ENCODE data around the gene TRIM23.
A peak's percentile ranks its signal among the peaks of the same experiment; 100 is the strongest.
"Not testable (repeated sequence)": the region's sequence is repeated elsewhere in the genome, so short reads cannot be mapped to it uniquely, and the experiment has no call there.

TRIM23 gene

DNA sequence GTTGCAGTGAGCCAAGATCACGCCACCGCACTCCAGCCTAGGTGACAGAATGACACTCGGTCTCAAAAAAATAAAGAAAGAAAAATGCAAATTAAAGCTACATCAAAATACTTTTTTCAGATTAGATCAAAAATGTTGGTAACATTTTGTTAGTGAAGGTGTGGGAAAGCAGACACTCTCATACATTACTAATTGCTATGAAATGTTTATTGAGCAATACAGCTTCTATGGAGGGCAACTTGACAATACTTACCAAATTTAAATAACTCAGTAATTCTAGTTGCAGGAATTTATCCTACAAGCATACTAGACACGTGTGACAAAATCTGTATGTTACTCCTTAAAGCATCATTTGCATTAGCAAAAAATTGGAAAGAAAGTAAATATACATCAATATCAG, 4.1 kb downstream of the TRIM23 start:
- ATAC-seq, result no peak
- no peak overlapping the region for H3K27ac Mint-ChIP-seq
- no peaks in the 10 kb centered on the region for H3K27me3 Mint-ChIP-seq
- H3K4me3 Mint-ChIP-seq, result no peak overlapping the region
- H3K36me3 Mint-ChIP-seq (ENCODE audit: low read depth), result peaks cover 6% of the 10 kb centered on the region
- H3K4me1 Mint-ChIP-seq, result peaks cover 32% of the 10 kb centered on the region
- H3K9me3 Mint-ChIP-seq, result no peaks in the 10 kb centered on the region
- no peak for DNase-seq

DNA sequence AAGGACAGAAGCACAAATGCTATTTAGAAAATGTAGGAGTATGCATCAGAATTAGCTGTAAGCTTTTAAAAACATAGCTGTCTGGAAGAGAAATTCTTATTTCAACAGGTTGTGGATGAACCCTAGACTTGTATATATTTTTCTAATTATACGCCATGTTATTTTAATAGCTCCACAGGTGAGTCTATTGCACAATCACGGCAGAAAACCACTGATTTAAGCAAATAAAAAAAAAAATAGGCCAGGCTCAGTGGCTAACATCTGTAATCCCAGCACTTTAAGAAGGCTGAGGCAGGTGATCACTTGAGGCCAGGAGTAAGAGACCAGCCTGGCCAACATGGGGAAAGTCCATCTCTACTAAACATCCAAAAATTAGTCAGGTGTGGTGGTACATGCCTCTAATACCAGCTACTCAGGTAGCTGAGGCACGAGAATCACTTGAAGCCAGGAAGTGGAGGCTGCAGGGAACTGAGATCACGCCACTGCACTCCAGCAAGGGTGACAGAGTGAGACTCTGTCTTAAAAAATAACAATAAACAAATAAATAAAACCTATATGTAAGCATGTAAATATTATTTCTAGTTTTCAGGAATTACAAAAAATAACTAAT, 11.7 kb downstream of the TRIM23 start:
- Mint-ChIP-seq H3K9me3 (no peaks in the 10 kb centered on the region), H3K27me3 (no peaks in the 10 kb centered on the region), H3K27ac (no peak overlapping the region), H3K36me3 (ENCODE audit: low read depth) (peaks cover 41% of the 10 kb centered on the region), H3K4me3 (no peak overlapping the region), H3K4me1 (no peaks in the 10 kb centered on the region)
- no peak for DNase-seq
- no peak for ATAC-seq

DNA sequence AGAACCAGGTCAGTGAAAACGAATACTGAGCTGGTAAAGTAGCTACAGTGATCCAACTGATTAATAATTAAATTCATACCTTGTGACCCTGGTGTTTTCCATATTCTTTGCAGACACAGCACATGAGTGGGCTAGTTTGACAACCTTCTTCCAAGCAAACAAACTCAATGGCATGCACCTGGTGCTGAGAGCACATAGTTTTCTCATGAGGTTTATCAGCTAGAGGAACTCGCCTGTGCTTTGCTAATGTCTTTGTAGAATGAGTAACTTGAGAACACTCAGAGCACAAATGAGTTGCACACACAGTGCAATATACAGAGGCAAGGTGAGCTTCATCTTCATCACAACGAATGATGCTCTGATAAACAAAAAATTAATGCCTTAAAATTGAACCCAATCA, 12.6 kb downstream of the TRIM23 start:
- H3K27ac Mint-ChIP-seq, result no peak overlapping the region
- peaks cover 44% of the 10 kb centered on the region for H3K36me3 Mint-ChIP-seq (ENCODE audit: low read depth)

DNA sequence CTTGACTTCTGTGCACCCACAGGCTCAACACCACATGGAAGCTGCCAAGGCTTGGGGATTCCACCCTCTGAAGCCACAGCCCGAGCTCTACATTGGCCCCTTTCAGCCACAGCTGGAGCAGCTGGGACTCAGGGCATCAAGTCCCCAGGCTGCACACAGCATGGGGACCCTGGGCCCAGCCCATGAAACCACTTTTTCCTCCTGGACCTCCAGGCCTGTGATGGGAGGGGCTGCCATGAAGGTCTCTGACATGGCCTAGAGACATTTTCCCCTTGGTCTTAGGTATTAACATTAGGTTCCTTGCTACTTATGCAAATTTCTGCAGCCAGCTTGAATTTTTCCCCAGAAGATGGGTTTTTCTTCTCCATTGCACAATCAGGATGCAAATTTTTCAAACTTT, 22.4 kb downstream of the TRIM23 start:
- not testable (repeated sequence) for H3K27me3 Mint-ChIP-seq

More for the DNA sequence above, 12.6 kb downstream of the TRIM23 start:
- ATAC-seq (no peak), DNase-seq (no peak)
- Mint-ChIP-seq H3K9me3 (no peaks in the 10 kb centered on the region), H3K27me3 (no peaks in the 10 kb centered on the region), H3K4me1 (no peaks in the 10 kb centered on the region), H3K4me3 (no peak overlapping the region)

DNA sequence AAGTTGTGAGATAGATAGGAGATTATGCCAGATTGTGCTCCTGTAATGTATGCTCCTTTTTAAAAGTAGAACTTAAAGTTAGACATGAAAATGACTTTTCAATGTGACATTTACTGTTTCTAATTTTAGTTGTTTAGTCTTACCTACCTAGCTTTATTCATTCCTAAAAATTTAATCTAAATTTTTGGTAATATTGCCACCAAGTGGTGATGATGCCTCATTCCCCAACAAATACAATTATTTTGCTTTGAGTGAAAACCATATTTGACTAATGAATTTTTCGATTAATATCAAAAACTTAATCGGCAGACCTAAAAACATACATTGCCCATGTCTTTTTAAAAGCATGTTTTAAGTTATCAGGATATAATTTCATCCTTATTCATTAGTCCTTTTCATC, 35.4 kb downstream of the TRIM23 start:
- H3K27me3 Mint-ChIP-seq, result no peaks in the 10 kb centered on the region
- peaks cover 18% of the 10 kb centered on the region for H3K36me3 Mint-ChIP-seq (ENCODE audit: low read depth)

More for the DNA sequence above, 22.4 kb downstream of the TRIM23 start:
- not testable (repeated sequence) for ATAC-seq, H3K4me3 Mint-ChIP-seq, H3K4me1 Mint-ChIP-seq, H3K27ac Mint-ChIP-seq, DNase-seq
- Mint-ChIP-seq H3K36me3 (ENCODE audit: low read depth) (peaks cover 63% of the 10 kb centered on the region), H3K9me3 (peaks cover 12% of the 10 kb centered on the region)

DNA sequence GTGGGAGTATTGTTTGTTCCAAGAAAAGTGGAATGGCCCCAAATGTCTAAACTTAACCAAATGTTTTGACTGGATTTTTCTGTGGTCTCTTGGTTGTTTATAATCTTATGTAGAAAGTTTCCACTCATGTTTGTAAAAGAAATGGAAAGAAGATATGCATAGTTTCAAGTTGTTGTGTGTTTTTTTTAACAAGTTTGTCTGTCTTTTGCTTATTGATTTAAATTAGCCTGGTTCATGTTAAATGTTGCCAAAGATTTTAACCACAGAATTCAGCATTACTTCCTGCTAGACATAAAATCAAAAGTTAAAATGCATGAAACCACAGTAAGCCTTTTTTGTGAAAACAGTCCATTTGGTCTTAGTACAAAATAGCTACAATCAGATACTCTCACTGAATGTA, 47.0 kb downstream of the TRIM23 start:
- peaks cover 7% of the 10 kb centered on the region for H3K4me1 Mint-ChIP-seq
- DNase-seq, result no peak
- peaks cover 30% of the 10 kb centered on the region for H3K36me3 Mint-ChIP-seq (ENCODE audit: low read depth)
- H3K9me3 Mint-ChIP-seq, result no peaks in the 10 kb centered on the region
- H3K4me3 Mint-ChIP-seq, result no peak overlapping the region
- no peak for ATAC-seq
- H3K27me3 Mint-ChIP-seq, result no peaks in the 10 kb centered on the region
- H3K27ac Mint-ChIP-seq, result peak overlapping the region; percentile 28

More for the DNA sequence above, 35.4 kb downstream of the TRIM23 start:
- DNase-seq (no peak), ATAC-seq (no peak)
- Mint-ChIP-seq H3K9me3 (no peaks in the 10 kb centered on the region), H3K27ac (no peak overlapping the region), H3K4me1 (no peaks in the 10 kb centered on the region), H3K4me3 (no peak overlapping the region)

DNA sequence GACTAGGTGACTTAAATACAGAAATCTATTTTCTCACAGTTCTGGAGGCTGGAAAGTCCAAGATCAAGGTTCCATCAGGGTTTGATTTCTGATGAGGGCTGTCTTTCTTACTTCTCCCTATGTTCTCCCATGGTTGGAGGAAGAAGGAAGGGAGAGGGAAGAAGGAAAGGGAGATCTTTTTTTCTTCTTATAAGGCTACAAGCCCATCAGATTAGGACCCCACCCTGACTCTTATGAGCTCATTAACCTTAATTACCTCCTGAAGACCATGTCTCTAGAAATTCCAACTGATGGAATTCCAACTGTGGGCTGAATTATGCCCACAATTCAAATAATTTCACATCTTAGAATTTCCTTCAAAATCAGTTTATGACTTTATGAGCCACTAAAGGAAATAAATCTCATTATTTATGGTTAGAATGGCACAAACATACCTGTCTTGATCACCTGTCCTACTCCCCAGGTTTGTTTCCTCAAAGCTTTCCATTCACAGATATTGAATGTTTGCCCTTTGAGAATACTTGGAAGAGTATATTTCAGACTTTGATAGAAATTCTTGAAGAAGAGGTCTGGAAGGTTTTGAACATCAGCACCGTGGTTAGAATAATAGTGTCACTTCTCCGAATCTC, 53.4 kb downstream of the TRIM23 start:
- Mint-ChIP-seq H3K36me3 (ENCODE audit: low read depth) (peaks cover 20% of the 10 kb centered on the region), H3K27ac (no peak overlapping the region), H3K4me1 (peaks cover 22% of the 10 kb centered on the region), H3K27me3 (no peaks in the 10 kb centered on the region), H3K4me3 (no peak overlapping the region), H3K9me3 (no peaks in the 10 kb centered on the region)
- no peak for ATAC-seq
- no peak for DNase-seq

DNA sequence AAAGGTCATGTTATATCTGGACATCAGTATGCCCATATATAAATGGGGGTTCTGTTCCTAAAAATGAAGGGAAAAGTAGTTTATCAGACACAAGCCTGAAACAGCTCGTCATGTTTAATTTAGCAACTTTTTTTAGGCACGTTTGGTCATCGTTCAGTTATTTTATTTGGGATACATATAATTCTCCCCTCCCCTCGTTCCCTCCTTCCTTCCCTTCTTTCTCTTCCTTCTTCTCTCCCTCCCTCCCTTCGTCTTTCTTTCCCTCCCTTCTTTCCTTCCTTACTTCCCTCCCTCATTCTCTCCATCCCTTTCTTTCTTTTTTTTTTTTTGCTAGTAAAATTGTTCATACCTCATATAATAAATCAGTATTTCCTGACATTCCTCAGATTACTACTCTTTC, 57.6 kb downstream of the TRIM23 start:
- ATAC-seq (no peak), DNase-seq (no peak)
- H3K4me3 Mint-ChIP-seq, result peak overlapping the region; percentile 27
- H3K27me3 Mint-ChIP-seq, result no peaks in the 10 kb centered on the region
- H3K27ac Mint-ChIP-seq, result peak overlapping the region; percentile 79
- peaks cover 20% of the 10 kb centered on the region for H3K36me3 Mint-ChIP-seq (ENCODE audit: low read depth)
- peaks cover 55% of the 10 kb centered on the region for H3K4me1 Mint-ChIP-seq
- no peaks in the 10 kb centered on the region for H3K9me3 Mint-ChIP-seq

DNA sequence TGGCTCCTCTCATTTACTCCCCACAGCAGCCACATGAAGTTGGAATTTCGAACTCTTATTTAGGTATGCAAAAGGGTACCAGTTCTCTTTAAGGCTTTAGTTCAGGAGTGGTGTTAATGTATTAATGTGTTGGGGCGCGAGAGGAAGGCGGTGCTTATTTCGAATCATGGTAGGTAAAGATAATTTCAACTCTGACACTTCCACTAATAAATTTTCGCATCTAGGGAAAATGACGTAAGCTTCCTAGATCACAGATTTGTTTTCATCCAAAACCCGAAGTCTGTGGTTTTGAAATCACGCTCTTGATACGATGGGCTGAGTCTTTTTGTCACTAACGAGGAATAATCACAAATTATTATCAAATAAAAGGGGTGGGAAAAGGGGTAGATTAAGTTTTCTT, 60.4 kb downstream of the TRIM23 start:
- peaks cover 60% of the 10 kb centered on the region for H3K4me1 Mint-ChIP-seq
- peaks cover 33% of the 10 kb centered on the region for H3K36me3 Mint-ChIP-seq (ENCODE audit: low read depth)
- DNase-seq, result no peak
- H3K9me3 Mint-ChIP-seq, result no peaks in the 10 kb centered on the region
- H3K27me3 Mint-ChIP-seq, result no peaks in the 10 kb centered on the region
- ATAC-seq, result no peak
- peak overlapping the region; percentile 100 for H3K4me3 Mint-ChIP-seq
- H3K27ac Mint-ChIP-seq, result peak overlapping the region; percentile 100

DNA sequence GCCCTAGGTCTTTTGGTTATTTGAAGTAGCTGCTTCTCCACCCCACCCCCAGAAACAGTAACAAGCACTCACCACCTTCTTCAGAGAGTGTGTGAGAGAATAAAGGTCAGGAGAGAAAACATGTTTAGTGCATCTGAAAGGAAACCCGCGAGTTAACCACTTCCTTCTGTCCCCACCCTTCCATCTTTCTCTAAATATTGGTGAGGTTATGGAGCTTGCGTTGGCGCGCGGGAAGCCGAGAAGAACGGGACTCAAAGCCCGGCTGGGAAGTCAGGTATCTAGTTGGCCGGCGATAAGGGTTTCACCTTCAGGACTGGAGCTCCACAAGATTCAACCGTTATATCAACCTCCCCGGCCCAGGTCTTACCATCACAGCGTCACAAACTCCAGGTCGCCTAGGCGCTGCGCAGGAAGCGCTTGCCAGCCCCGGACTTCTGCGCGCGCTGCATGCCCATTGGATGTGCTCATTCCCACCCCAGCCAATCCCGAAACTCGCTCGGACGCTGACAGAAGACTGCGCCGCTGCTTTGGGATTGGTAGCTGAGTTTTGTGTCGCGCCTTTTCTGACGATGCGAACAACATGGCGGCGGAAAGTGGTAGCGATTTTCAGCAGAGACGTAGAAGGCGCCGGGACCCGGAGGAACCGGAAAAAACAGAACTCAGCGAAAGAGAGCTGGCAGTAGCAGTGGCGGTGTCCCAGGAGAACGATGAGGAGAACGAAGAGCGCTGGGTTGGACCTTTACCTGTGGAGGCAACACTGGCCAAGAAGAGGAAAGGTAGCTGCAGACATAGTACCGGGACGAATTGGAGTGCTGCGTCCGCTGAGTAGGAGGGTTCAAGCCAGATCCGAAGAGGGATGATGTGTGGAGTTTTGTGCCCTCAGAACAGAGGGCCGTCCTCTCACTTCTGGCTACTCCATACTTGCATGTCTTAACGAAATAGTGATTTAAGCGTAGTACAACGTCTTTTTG, 61.1 kb downstream of the TRIM23 start, which contains the start of the genes CENPK and PPWD1:
Gene CENPK (minus strand): TSS at position 438 of the 971 bp plus-strand sequence. CDS start 8,261 bp downstream, outside the sequence.
Gene PPWD1 (plus strand): TSS at position 566 of the 971 bp plus-strand sequence. CDS start 15 bp downstream, at position 581.
- H3K27me3 Mint-ChIP-seq, result no peaks in the 10 kb centered on the region
- peaks cover 57% of the 10 kb centered on the region for H3K4me1 Mint-ChIP-seq
- H3K36me3 Mint-ChIP-seq (ENCODE audit: low read depth), result peaks cover 40% of the 10 kb centered on the region
- H3K27ac Mint-ChIP-seq, result peak within 1 kb of the TSS; percentile 100
- H3K9me3 Mint-ChIP-seq, result no peaks in the 10 kb centered on the region
- DNase-seq, result peak; percentile 93
- peak; percentile 99 for ATAC-seq
- peak within 1 kb of the TSS; percentile 100 for H3K4me3 Mint-ChIP-seq

DNA sequence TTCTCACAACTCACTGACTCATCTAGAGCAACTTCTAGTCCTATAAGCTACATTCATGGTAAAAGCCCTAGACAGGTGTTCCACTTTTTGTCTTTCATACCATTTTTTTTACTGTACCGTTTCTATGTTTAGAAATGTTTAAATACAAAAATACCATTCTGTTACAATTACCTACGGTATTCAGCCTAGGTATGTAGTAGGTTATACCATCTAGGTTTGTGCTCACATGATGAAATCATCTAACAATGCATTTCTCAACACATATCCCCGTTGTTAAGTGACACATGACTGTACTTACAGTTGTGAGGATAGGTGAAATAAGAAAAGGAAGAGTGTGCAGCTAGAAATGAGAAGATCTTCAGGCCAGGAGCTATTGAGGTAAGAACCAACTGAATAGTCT, 67.4 kb downstream of the TRIM23 start:
- DNase-seq (no peak), ATAC-seq (no peak)
- H3K27ac Mint-ChIP-seq, result no peak overlapping the region
- peaks cover 8% of the 10 kb centered on the region for H3K4me1 Mint-ChIP-seq
- no peak overlapping the region for H3K4me3 Mint-ChIP-seq
- H3K36me3 Mint-ChIP-seq (ENCODE audit: low read depth), result peaks cover 51% of the 10 kb centered on the region
- no peaks in the 10 kb centered on the region for H3K9me3 Mint-ChIP-seq
- H3K27me3 Mint-ChIP-seq, result no peaks in the 10 kb centered on the region

DNA sequence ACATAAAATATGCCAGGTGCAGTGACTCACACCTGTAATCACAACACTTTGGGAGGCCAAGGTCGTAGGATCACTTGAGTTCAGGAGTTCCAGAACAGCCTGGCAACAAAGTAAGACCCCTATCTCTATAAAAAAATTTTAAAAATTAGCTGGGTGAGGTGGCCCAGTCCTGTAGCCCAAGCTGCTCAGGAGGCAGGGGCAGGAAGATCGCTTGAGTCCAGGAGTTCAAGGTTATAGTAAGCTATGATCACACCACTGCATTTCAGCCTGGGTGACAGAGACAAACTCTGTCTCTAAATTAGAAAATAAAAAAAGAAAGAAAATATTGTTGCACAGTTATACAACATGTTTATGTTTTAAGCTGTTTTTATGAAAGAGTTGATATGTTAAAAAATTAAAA, 68.0 kb downstream of the TRIM23 start:
- Mint-ChIP-seq H3K27me3 (no peaks in the 10 kb centered on the region), H3K27ac (no peak overlapping the region), H3K4me1 (peaks cover 4% of the 10 kb centered on the region), H3K4me3 (no peak overlapping the region), H3K9me3 (no peaks in the 10 kb centered on the region), H3K36me3 (ENCODE audit: low read depth) (peaks cover 51% of the 10 kb centered on the region)
- DNase-seq, result no peak
- ATAC-seq, result no peak

DNA sequence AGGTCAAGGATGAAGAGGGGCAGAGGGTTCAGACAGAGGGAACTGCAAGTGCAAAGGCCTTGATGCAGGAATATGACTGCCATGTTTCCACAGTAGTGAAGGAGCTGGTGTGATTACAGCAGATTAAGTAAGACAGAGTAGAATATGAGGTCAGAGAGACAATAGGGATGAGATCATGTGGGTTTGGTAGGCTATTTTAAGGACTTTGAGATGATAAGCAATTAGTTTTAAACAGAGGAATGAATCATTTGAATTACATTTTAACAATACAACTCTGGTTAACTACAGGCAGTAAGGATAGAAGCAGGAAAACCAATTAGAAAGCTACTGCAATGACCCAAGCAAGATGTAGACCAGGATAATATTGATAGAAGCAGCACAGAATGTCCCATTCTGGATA, 68.8 kb downstream of the TRIM23 start:
- Mint-ChIP-seq H3K4me3 (no peak overlapping the region), H3K27ac (no peak overlapping the region), H3K27me3 (no peaks in the 10 kb centered on the region), H3K36me3 (ENCODE audit: low read depth) (peaks cover 51% of the 10 kb centered on the region), H3K4me1 (peaks cover 1% of the 10 kb centered on the region), H3K9me3 (no peaks in the 10 kb centered on the region)
- DNase-seq (no peak), ATAC-seq (no peak)

DNA sequence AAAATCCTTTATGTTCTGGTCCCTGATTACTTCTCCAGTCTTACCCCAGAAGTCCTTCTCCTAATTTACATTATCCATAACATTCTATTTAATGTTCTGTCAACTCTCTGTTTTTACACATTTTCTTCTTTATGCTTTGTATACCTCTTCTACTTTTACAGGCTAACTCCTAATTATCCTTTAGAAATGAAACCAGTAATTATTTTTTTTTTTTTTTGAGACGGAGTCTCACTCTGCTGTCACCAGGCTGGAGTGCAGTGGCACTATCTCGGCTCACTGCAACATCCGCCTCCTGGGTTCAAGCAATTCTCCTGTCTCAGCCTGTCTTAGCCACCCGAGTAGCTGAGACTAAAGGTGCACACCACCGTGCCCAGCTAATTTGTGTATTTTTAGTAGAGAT, 70.2 kb downstream of the TRIM23 start:
- ATAC-seq (no peak), DNase-seq (no peak)
- no peaks in the 10 kb centered on the region for H3K9me3 Mint-ChIP-seq
- no peak overlapping the region for H3K4me3 Mint-ChIP-seq
- no peaks in the 10 kb centered on the region for H3K4me1 Mint-ChIP-seq
- H3K27ac Mint-ChIP-seq, result no peak overlapping the region
- no peaks in the 10 kb centered on the region for H3K27me3 Mint-ChIP-seq
- H3K36me3 Mint-ChIP-seq (ENCODE audit: low read depth), result peaks cover 55% of the 10 kb centered on the region

Data from activated naive CD8-positive, alpha-beta T cell treated with anti-CD3 and anti-CD28 coated beads, Interleukin-2, amount 50 U/mL, for 24 hours (primary cell).